ENCODE results near the gene EPB41.
"Not testable (repeated sequence)": the region's sequence is repeated elsewhere in the genome, so short reads cannot be mapped to it uniquely, and the experiment has no call there.

Gene EPB41

GRCh38 chr1:28914228-28915030, at the start of gene EPB41:
Gene EPB41, plus strand, starts transcription at chr1:28914569. Its CDS starts 72,869 bp downstream, at chr1:28987438.
- DNase-seq (ENCODE audit: extremely low read depth, low read depth) = peak; percentile 59
- TF ChIP-seq CTCF (IDR thresholded peaks at IDR 0.05; ENCODE audit: low read depth, low read length) = no peak

- no peak for TF ChIP-seq CTCF (IDR thresholded peaks at IDR 0.05; ENCODE audit: low read depth, low read length)
- DNase-seq (ENCODE audit: extremely low read depth, low read depth) = no peak
These were observed 49.7 kb upstream of the EPB41 start for GRCh38 chr1:28864695-28865094.

GRCh38 chr1:28865997-28866650, 48.2 kb upstream of the EPB41 start:
- DNase-seq (ENCODE audit: extremely low read depth, low read depth) = no peak
- no peak for TF ChIP-seq CTCF (IDR thresholded peaks at IDR 0.05; ENCODE audit: low read depth, low read length)

GRCh38 chr1:28867850-28868249, 46.5 kb upstream of the EPB41 start:
- no peak for DNase-seq (ENCODE audit: extremely low read depth, low read depth)
- no peak for TF ChIP-seq CTCF (IDR thresholded peaks at IDR 0.05; ENCODE audit: low read depth, low read length)

GRCh38 chr1:28869952-28870351, 44.4 kb upstream of the EPB41 start:
- no peak for DNase-seq (ENCODE audit: extremely low read depth, low read depth)
- TF ChIP-seq CTCF (IDR thresholded peaks at IDR 0.05; ENCODE audit: low read depth, low read length) = no peak

- TF ChIP-seq CTCF (IDR thresholded peaks at IDR 0.05; ENCODE audit: low read depth, low read length) = no peak
- no peak for DNase-seq (ENCODE audit: extremely low read depth, low read depth)
These were observed 42.6 kb upstream of the EPB41 start for GRCh38 chr1:28871631-28872401.

- DNase-seq (ENCODE audit: extremely low read depth, low read depth) = not testable (repeated sequence)
These were observed 39.2 kb upstream of the EPB41 start for GRCh38 chr1:28875134-28875533.

Data from AG09319 (cell line).